Measurements from ENCODE around the gene LIN54. TPM values are rescaled to one million over a fixed set of nuclear protein-coding genes. Genes with fewer than 3 reads are reported as not detected.

The LIN54 gene
- total RNA-seq, 1 experiment from 2014 or later = 14.5 TPM

DNA sequence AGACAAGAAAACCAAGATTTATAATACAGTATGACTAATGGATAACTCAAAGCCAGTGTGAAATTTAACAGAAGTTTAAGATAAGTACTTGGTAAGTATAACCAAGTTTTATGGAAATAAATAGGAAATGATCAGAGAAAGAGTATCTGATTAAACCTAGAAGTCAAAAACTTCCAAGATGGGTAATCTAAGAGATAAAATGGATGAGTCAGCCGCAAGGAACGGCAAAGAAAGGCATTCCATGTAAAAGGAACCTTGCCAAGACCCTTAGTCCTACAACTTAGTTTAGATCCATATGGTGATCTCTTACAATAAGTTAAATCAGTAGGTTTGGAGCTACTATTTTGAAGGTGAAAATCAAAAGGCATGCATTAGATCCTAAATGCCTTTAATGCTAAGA, 34.8 kb downstream of the LIN54 start:
- TF ChIP-seq SIN3A (IDR thresholded peaks at IDR 0.05; ENCODE audit: borderline replicate concordance, insufficient read depth, low read depth, low read length) (no peak), TCF7L2 (IDR thresholded peaks at IDR 0.05; ENCODE audit: low read depth, low read length) (no peak), POLR2AphosphoS5 (IDR thresholded peaks at IDR 0.05; ENCODE audit: low read depth, low read length) (no peak)
- TF ChIP-seq, protein P1, sequence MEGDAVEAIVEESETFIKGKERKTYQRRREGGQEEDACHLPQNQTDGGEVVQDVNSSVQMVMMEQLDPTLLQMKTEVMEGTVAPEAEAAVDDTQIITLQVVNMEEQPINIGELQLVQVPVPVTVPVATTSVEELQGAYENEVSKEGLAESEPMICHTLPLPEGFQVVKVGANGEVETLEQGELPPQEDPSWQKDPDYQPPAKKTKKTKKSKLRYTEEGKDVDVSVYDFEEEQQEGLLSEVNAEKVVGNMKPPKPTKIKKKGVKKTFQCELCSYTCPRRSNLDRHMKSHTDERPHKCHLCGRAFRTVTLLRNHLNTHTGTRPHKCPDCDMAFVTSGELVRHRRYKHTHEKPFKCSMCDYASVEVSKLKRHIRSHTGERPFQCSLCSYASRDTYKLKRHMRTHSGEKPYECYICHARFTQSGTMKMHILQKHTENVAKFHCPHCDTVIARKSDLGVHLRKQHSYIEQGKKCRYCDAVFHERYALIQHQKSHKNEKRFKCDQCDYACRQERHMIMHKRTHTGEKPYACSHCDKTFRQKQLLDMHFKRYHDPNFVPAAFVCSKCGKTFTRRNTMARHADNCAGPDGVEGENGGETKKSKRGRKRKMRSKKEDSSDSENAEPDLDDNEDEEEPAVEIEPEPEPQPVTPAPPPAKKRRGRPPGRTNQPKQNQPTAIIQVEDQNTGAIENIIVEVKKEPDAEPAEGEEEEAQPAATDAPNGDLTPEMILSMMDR (IDR thresholded peaks at IDR 0.05) = no peak
- TF ChIP-seq, protein P2, sequence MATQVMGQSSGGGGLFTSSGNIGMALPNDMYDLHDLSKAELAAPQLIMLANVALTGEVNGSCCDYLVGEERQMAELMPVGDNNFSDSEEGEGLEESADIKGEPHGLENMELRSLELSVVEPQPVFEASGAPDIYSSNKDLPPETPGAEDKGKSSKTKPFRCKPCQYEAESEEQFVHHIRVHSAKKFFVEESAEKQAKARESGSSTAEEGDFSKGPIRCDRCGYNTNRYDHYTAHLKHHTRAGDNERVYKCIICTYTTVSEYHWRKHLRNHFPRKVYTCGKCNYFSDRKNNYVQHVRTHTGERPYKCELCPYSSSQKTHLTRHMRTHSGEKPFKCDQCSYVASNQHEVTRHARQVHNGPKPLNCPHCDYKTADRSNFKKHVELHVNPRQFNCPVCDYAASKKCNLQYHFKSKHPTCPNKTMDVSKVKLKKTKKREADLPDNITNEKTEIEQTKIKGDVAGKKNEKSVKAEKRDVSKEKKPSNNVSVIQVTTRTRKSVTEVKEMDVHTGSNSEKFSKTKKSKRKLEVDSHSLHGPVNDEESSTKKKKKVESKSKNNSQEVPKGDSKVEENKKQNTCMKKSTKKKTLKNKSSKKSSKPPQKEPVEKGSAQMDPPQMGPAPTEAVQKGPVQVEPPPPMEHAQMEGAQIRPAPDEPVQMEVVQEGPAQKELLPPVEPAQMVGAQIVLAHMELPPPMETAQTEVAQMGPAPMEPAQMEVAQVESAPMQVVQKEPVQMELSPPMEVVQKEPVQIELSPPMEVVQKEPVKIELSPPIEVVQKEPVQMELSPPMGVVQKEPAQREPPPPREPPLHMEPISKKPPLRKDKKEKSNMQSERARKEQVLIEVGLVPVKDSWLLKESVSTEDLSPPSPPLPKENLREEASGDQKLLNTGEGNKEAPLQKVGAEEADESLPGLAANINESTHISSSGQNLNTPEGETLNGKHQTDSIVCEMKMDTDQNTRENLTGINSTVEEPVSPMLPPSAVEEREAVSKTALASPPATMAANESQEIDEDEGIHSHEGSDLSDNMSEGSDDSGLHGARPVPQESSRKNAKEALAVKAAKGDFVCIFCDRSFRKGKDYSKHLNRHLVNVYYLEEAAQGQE (IDR thresholded peaks at IDR 0.05; ENCODE audit: insufficient read depth in 1 of 2, low read depth in 2 of 2, low read length in 1 of 2) = no peak
- H3K9me3 ChIP-seq (ENCODE audit: control insufficient read depth, insufficient read depth, low read depth, low read length) = no peaks in the 10 kb centered on the region
- H3K27ac ChIP-seq (ENCODE audit: low read length) = no peak overlapping the region
- DNase-seq (ENCODE audit: low read depth, low spot score) (no peak), ATAC-seq (no peak)
- no TSS peak for BruUV-seq (replicated peaks)
- ChIA-PET POLR2A (no interaction called here), CTCF (interaction anchor here (0.7 kb wide), 1 partner anchor 11 kb away, joined by 4 read pairs; no protein-coding TSS in a partner anchor)
- intact Hi-C loops (cut with micrococcal nuclease; ENCODE audit: unreplicated experiment) (no loop called here), in situ Hi-C loops (cut with HindIII; ENCODE audit: low pct_unique_long_range_greater_than_20kb, low sequenced_read_pairs) (no loop called here)
- no peaks in the 10 kb centered on the region for H3K36me3 ChIP-seq (ENCODE audit: control insufficient read depth, insufficient read depth, low read length)
- no peaks in the 10 kb centered on the region for H3K27me3 ChIP-seq (ENCODE audit: control insufficient read depth, insufficient read depth, low read length)
- H3K4me1 ChIP-seq (ENCODE audit: control insufficient read depth, insufficient read depth, low read length) = no peaks in the 10 kb centered on the region
- no peak overlapping the region for H3K4me3 ChIP-seq (ENCODE audit: low read depth in 2 of 2, low read length in 2 of 2)

DNA sequence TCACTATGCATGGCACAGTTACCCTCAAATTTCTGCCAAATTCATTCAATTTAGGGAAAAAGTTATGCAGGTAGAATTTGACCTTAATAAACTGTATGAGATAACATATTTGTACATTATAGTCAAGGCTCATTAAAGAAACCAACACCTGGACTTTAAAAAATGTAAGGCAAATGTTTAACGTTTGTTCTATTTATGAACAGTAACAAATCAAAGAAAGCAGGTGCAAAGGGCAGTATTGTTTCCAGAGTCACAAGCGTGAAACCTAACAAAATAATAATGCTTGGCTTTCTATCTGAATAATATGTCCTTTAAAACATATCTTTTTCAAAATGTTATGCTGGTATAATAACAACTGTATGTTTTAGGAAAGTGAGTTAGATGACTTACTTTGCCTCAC, 41.2 kb downstream of the LIN54 start:
- no TSS peak for BruUV-seq (replicated peaks)
- DNase-seq (ENCODE audit: low read depth, low spot score) (no peak), ATAC-seq (no peak)
- Histone ChIP-seq H3K27me3 (ENCODE audit: control insufficient read depth, insufficient read depth, low read length) (no peaks in the 10 kb centered on the region), H3K4me1 (ENCODE audit: control insufficient read depth, insufficient read depth, low read length) (no peaks in the 10 kb centered on the region), H3K36me3 (ENCODE audit: control insufficient read depth, insufficient read depth, low read length) (peaks cover 3% of the 10 kb centered on the region; the same call in 1 of the 2 replicates), H3K4me3 (ENCODE audit: low read depth in 2 of 2, low read length in 2 of 2) (no peak overlapping the region), H3K27ac (ENCODE audit: low read length) (no peak overlapping the region), H3K9me3 (ENCODE audit: control insufficient read depth, insufficient read depth, low read depth, low read length) (no peaks in the 10 kb centered on the region)
- POLR2A ChIA-PET = no interaction called here
- intact Hi-C loops (cut with micrococcal nuclease; ENCODE audit: unreplicated experiment) (no loop called here), in situ Hi-C loops (cut with HindIII; ENCODE audit: low pct_unique_long_range_greater_than_20kb, low sequenced_read_pairs) (no loop called here)
- CTCF ChIA-PET = no interaction called here
- TF ChIP-seq POLR2AphosphoS5 (IDR thresholded peaks at IDR 0.05; ENCODE audit: low read depth, low read length) = no peak
- TF ChIP-seq, protein P2 (IDR thresholded peaks at IDR 0.05; ENCODE audit: insufficient read depth in 1 of 2, low read depth in 2 of 2, low read length in 1 of 2) = no peak
- TF ChIP-seq SIN3A (IDR thresholded peaks at IDR 0.05; ENCODE audit: borderline replicate concordance, insufficient read depth, low read depth, low read length) = no peak
- no peak for TF ChIP-seq TCF7L2 (IDR thresholded peaks at IDR 0.05; ENCODE audit: low read depth, low read length)
- TF ChIP-seq, protein P1 (IDR thresholded peaks at IDR 0.05) = no peak
